Measurements from ENCODE around the gene LRP1B.

DNA sequence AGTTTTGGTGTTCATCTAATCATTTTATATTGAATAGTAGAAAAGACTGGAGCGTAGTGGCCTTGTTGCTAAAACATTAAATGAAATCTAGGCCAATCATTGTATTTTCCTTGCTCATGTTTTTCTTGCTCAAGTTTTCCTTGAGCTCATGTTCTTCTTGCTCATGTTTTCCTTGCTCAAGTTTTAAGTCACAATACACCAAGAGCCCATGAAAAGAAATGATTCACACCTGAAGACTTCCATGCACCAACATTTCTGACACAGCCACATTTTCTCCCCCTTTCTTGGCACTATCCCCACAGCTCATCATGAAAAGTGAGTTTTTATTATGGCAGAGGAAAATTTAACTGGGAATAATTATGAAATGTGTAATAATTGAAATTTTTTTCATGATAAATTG, 92.0 kb downstream of the LRP1B start:
- TF ChIP-seq, protein P1, sequence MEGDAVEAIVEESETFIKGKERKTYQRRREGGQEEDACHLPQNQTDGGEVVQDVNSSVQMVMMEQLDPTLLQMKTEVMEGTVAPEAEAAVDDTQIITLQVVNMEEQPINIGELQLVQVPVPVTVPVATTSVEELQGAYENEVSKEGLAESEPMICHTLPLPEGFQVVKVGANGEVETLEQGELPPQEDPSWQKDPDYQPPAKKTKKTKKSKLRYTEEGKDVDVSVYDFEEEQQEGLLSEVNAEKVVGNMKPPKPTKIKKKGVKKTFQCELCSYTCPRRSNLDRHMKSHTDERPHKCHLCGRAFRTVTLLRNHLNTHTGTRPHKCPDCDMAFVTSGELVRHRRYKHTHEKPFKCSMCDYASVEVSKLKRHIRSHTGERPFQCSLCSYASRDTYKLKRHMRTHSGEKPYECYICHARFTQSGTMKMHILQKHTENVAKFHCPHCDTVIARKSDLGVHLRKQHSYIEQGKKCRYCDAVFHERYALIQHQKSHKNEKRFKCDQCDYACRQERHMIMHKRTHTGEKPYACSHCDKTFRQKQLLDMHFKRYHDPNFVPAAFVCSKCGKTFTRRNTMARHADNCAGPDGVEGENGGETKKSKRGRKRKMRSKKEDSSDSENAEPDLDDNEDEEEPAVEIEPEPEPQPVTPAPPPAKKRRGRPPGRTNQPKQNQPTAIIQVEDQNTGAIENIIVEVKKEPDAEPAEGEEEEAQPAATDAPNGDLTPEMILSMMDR (conservative IDR thresholded peaks at IDR 0.05; ENCODE audit: low read length) = no peak
- no peak for TF ChIP-seq EZH2phosphoT487 (IDR thresholded peaks at IDR 0.05; ENCODE audit: borderline replicate concordance)
